Uterus (tissue), 4 donors: ENCODE measurements around the gene TBCA. TPM values are rescaled to one million over a fixed set of nuclear protein-coding genes. Genes with fewer than 3 reads are reported as not detected.

Source experiments
- DNase-seq, 2 donors: peaks; one replicate each; pipeline ENCODE4 v3.0.0-alpha.2; 2019 to 2020
- H3K27ac ChIP-seq, 2 donors: fragments of 200-600 bp; sonication (generic); 1 replicate in 1 of 2; 2 replicates in 1 of 2; pipeline ENCODE4 v1.5.1; 2016 to 2018
- H3K27me3 ChIP-seq, 2 donors: fragments of 200-600 bp; sonication (generic); one replicate each; pipeline ENCODE4 v1.5.1; 2018 to 2019; ENCODE audit warnings: control low read depth in 1 of 2
- H3K36me3 ChIP-seq, 2 donors: fragments of 200-600 bp; sonication (generic); one replicate each; pipeline ENCODE4 v1.5.1; 2019; ENCODE audit warnings: control low read depth in 1 of 2
- H3K4me1 ChIP-seq, 2 donors: fragments of 200-600 bp; sonication (generic); one replicate each; pipeline ENCODE4 v1.5.1; 2018 to 2019; ENCODE audit warnings: control low read depth in 1 of 2
- H3K4me3 ChIP-seq, 2 donors: fragments of 200-600 bp; sonication (generic); 1 replicate in 1 of 2; 2 replicates in 1 of 2; pipeline ENCODE4 v1.5.1; 2018 to 2019; ENCODE audit warnings: mild to moderate bottlenecking in 1 of 2
- H3K9me3 ChIP-seq, 2 donors: fragments of 200-600 bp; sonication (generic); one replicate each; pipeline ENCODE4 v1.5.1; 2019; ENCODE audit warnings: control low read depth in 1 of 2
- POLR2A ChIP-seq, 2 donors: fragments of 450-650 bp; IDR thresholded peaks; one replicate each; pipeline ENCODE4 v1.6.1; 2016; ENCODE audit warnings: antibody characterized with exemption in 2 of 2, mild to moderate bottlenecking in 1 of 2, moderate library complexity in 1 of 2
- intact Hi-C: fragments of 100-400 bp; cut with DNase I; formaldehyde crosslinking; loops from one replicate; pipeline ENCODE4 v1.15.1; 2023; ENCODE audit warnings: low total_unique reads
- total RNA-seq, 4 donors: library from RNA; depleted of rRNA in 3 of 4; stranded (reverse); fragments of >200 nt in 3 of 4; gene quantifications; one replicate each; pipeline versions ENCODE4 v1.1.0 to v1.2.4, GENCODE V29; 2014 to 2023
- TF ChIP-seq, protein P1 (sequence below), 4 experiments: fragments of 200-600 bp in 2 of 4; fragments of 450-650 bp in 2 of 4; sonication (generic) in 2 of 4; IDR thresholded peaks; one replicate each; pipeline ENCODE4 v1.5.1; 2016 to 2019; ENCODE audit warnings: antibody characterized with exemption in 4 of 4, mild to moderate bottlenecking in 2 of 4, moderate library complexity in 1 of 4
- donor health status: DM: yes; HTN: yes; CAD: no.

Gene TBCA
- total RNA-seq, 4 donors from 2014 or later, result 64.6 to 178 (median 158) TPM

GRCh38 chr5:77791356-77791755 is 15.2 kb upstream of the TBCA start:
- Histone ChIP-seq H3K27ac (no peak overlapping the region), H3K36me3 (no peaks in the 10 kb centered on the region), H3K4me3 (no peak overlapping the region), H3K9me3 (no peaks in the 10 kb centered on the region), H3K27me3 (no peaks in the 10 kb centered on the region), H3K4me1 (no peaks in the 10 kb centered on the region)
- intact Hi-C loops, result no loop called here
- TF ChIP-seq, protein P1, sequence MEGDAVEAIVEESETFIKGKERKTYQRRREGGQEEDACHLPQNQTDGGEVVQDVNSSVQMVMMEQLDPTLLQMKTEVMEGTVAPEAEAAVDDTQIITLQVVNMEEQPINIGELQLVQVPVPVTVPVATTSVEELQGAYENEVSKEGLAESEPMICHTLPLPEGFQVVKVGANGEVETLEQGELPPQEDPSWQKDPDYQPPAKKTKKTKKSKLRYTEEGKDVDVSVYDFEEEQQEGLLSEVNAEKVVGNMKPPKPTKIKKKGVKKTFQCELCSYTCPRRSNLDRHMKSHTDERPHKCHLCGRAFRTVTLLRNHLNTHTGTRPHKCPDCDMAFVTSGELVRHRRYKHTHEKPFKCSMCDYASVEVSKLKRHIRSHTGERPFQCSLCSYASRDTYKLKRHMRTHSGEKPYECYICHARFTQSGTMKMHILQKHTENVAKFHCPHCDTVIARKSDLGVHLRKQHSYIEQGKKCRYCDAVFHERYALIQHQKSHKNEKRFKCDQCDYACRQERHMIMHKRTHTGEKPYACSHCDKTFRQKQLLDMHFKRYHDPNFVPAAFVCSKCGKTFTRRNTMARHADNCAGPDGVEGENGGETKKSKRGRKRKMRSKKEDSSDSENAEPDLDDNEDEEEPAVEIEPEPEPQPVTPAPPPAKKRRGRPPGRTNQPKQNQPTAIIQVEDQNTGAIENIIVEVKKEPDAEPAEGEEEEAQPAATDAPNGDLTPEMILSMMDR (IDR thresholded peaks at IDR 0.05), result no peak
- no peak for TF ChIP-seq POLR2A (IDR thresholded peaks at IDR 0.05)
- DNase-seq, result no peak

GRCh38 chr5:77785229-77785628 is 9.1 kb upstream of the TBCA start:
- H3K36me3 ChIP-seq, result no peaks in the 10 kb centered on the region
- H3K4me3 ChIP-seq, result no peak overlapping the region
- no peaks in the 10 kb centered on the region for H3K9me3 ChIP-seq
- no peaks in the 10 kb centered on the region for H3K27me3 ChIP-seq
- H3K27ac ChIP-seq, result no peak overlapping the region
- TF ChIP-seq, protein P1 (IDR thresholded peaks at IDR 0.05), result no peak
- no peak for TF ChIP-seq POLR2A (IDR thresholded peaks at IDR 0.05)
- no peaks in the 10 kb centered on the region for H3K4me1 ChIP-seq
- intact Hi-C loops, result no loop called here
- DNase-seq, result no peak

DNA sequence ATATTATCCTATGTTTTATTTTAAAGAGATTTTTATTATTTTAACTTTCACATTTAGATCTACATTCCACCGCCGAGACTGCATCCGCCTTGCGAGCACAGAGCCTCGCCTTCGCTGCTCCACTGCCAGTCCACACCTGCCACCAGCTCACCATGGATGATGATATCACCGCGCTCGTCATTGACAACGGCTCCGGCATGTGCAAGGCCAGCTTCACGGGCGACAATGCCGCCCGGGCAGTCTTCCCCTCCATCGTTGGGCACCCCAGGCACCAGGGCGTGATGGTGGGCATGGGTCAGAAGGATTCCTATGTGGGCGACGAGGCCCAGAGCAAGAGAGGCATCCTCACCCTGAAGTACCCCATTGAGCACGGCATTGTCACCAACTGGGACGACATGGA is 8.6 kb upstream of the TBCA start:
- Histone ChIP-seq H3K4me1 (no peaks in the 10 kb centered on the region), H3K36me3 (no peaks in the 10 kb centered on the region), H3K4me3 (no peak overlapping the region), H3K27me3 (no peaks in the 10 kb centered on the region), H3K27ac (no peak overlapping the region), H3K9me3 (no peaks in the 10 kb centered on the region)
- no peak for TF ChIP-seq POLR2A (IDR thresholded peaks at IDR 0.05)
- TF ChIP-seq, protein P1 (IDR thresholded peaks at IDR 0.05), result no peak
- DNase-seq, result no peak
- intact Hi-C loops, result no loop called here

DNA sequence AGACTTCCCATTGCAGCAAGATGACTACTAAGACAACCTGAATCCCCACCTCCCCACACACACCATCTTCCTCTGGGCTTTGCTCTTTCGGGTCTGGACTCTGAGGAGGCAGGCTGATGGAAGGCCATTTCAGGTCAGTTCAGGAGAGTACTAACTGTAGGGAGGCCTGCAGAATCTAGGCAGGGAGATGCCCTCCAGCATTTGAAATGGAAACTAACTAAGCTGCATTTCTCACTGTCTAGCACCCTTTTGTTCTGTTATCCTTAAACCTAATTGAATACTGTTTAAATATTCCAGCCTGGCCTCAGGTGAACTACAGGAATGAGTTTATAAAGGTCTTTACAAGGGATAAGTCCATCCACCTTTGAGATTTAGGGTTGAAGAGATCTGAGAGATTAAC is 4.9 kb upstream of the TBCA start:
- no peaks in the 10 kb centered on the region for H3K27me3 ChIP-seq
- no peaks in the 10 kb centered on the region for H3K36me3 ChIP-seq

GRCh38 chr5:77778881-77779438 is 2.8 kb upstream of the TBCA start:
- no peak for DNase-seq
- H3K27me3 ChIP-seq, result no peaks in the 10 kb centered on the region
- TF ChIP-seq POLR2A (IDR thresholded peaks at IDR 0.05), result no peak
- no peak overlapping the region for H3K4me3 ChIP-seq
- H3K27ac ChIP-seq, result no peak overlapping the region
- H3K36me3 ChIP-seq, result no peaks in the 10 kb centered on the region
- peaks cover 0 to 4% of the 10 kb centered on the region in 2 donors for H3K4me1 ChIP-seq
- no peaks in the 10 kb centered on the region for H3K9me3 ChIP-seq
- intact Hi-C loops, result no loop called here

More for the DNA sequence above, 4.9 kb upstream of the TBCA start:
- Histone ChIP-seq H3K4me3 (no peak overlapping the region), H3K27ac (no peak overlapping the region), H3K4me1 (no peaks in the 10 kb centered on the region), H3K9me3 (no peaks in the 10 kb centered on the region)
- no peak for DNase-seq
- no peak for TF ChIP-seq POLR2A (IDR thresholded peaks at IDR 0.05)
- intact Hi-C loops, result no loop called here

DNA sequence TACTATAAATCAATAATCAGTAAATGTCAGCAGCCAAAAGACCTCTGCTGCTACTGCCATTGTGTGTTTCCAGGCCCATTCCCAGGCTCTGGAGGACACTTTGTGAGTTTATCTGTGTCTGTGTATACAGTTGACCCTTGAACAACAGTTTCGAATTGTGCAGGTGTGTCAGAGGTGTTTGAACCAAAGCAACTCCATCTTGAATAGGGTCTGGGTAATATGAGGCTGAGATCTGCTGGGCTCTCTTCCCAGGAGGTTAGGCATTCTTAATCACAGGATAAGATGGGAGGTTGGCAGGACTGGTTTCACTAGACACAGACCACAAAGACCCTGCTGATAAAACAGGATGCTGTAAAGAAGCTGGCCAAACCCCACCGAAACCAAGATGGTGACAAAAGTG is 2.3 kb upstream of the TBCA start:
- H3K36me3 ChIP-seq, result no peaks in the 10 kb centered on the region
- intact Hi-C loops, result no loop called here
- no peak overlapping the region for H3K4me3 ChIP-seq
- no peak for DNase-seq
- TF ChIP-seq POLR2A (IDR thresholded peaks at IDR 0.05), result no peak
- TF ChIP-seq, protein P1 (IDR thresholded peaks at IDR 0.05), result no peak
- H3K4me1 ChIP-seq, result peaks cover 0 to 4% of the 10 kb centered on the region in 2 donors
- no peak overlapping the region for H3K27ac ChIP-seq
- H3K27me3 ChIP-seq, result no peaks in the 10 kb centered on the region
- no peaks in the 10 kb centered on the region for H3K9me3 ChIP-seq
